OCI-LY7 (cell line): ENCODE data around the gene SLC25A33. TPM values are rescaled to one million over a fixed set of nuclear protein-coding genes. Genes with fewer than 3 reads are reported as not detected.

ENCODE experiments used
- BruUV-seq: library from RNA; stranded (reverse); fragments of 400-500 nt; replicated peaks from 2 replicates; lab custom pipeline; 2021; lab: Mats Ljungman, UMichigan
- CTCF ChIA-PET: fragments of 300-600 bp; sonication (Branson Sonifier 250); formaldehyde crosslinking; loops from one replicate; lab custom pipeline; 2022; ENCODE audit warnings: antibody characterized with exemption; ENCODE audit not compliant: unreplicated experiment; lab: Charles Lee
- POLR2A ChIA-PET: fragments of 300-600 bp; sonication (Branson Sonifier 250); formaldehyde crosslinking; loops from one replicate; lab custom pipeline; 2022; ENCODE audit warnings: antibody characterized with exemption; lab: Charles Lee
- DNase-seq: peaks from one replicate; pipeline ENCODE4 v3.0.0-alpha.2; 2015; ENCODE audit warnings: low spot score
- H2AFZ ChIP-seq: fragments of 200-600 bp; sonication (generic), shearing (Covaris generic); 2 replicates; pipeline ENCODE4 v1.6.1; 2014; ENCODE audit warnings: mild to moderate bottlenecking, antibody characterized with exemption, low read length, moderate library complexity
- H3K27ac ChIP-seq: fragments of 200-600 bp; sonication (generic); 2 replicates; pipeline ENCODE4 v1.5.1; 2014; ENCODE audit warnings: mixed run types, low read depth, mild to moderate bottlenecking, moderate library complexity, low read length, inconsistent platforms; ENCODE audit not compliant: poor library complexity, severe bottlenecking
- H3K36me3 ChIP-seq: fragments of 200-600 bp; sonication (generic); 2 replicates; pipeline ENCODE4 v1.6.1; 2014; ENCODE audit warnings: mild to moderate bottlenecking, antibody characterized with exemption, low read length, moderate library complexity, mixed read lengths; ENCODE audit not compliant: insufficient read depth
- H3K4me1 ChIP-seq: fragments of 200-600 bp; sonication (generic); 2 replicates; pipeline ENCODE4 v1.5.1; 2014; ENCODE audit warnings: mild to moderate bottlenecking, low read length; ENCODE audit not compliant: insufficient read depth, poor library complexity, severe bottlenecking
- H3K4me2 ChIP-seq: fragments of 200-600 bp; sonication (generic); 2 replicates; pipeline ENCODE4 v1.6.1; 2014; ENCODE audit warnings: mild to moderate bottlenecking, low read length
- H3K4me3 ChIP-seq: fragments of 200-600 bp; sonication (generic); 2 replicates; pipeline ENCODE4 v1.5.1; 2014; ENCODE audit warnings: mild to moderate bottlenecking, low read depth, low read length; ENCODE audit not compliant: poor library complexity, severe bottlenecking
- H3K79me2 ChIP-seq: fragments of 200-600 bp; sonication (generic); 2 replicates; pipeline ENCODE4 v1.6.1; 2016; ENCODE audit warnings: low read depth, mild to moderate bottlenecking, low read length, moderate library complexity, mixed read lengths; ENCODE audit not compliant: insufficient read depth
- H3K9me2 ChIP-seq: fragments of 200-600 bp; sonication (generic); 2 replicates; pipeline ENCODE4 v1.6.1; 2016; ENCODE audit warnings: mild to moderate bottlenecking, low read length, mixed read lengths; ENCODE audit not compliant: insufficient read depth
- H3K9me3 ChIP-seq: fragments of 200-600 bp; sonication (generic); 2 replicates; pipeline ENCODE4 v1.6.1; 2014; ENCODE audit warnings: mild to moderate bottlenecking, mixed run types, low read length, mixed read lengths
- H4K20me1 ChIP-seq: fragments of 200-600 bp; sonication (generic); 2 replicates; pipeline ENCODE4 v1.6.1; 2014; ENCODE audit warnings: mild to moderate bottlenecking, antibody characterized with exemption, low read length, moderate library complexity, mixed read lengths; ENCODE audit not compliant: insufficient read depth
- CTCF ChIP-seq: fragments of 200-600 bp; sonication (generic); conservative IDR thresholded peaks from 2 replicates; pipeline ENCODE4 v1.5.1; 2014; ENCODE audit warnings: mild to moderate bottlenecking, antibody characterized with exemption, low read length, moderate library complexity, mixed read lengths
- EZH2phosphoT487 ChIP-seq: fragments of 200-600 bp; sonication (generic); IDR thresholded peaks from 2 replicates; pipeline ENCODE4 v1.6.1; 2018; ENCODE audit warnings: low read depth, borderline replicate concordance, mild to moderate bottlenecking, mixed run types, antibody characterized with exemption, low read length, moderate library complexity, mixed read lengths
- intact Hi-C: fragments of 100-400 bp; cut with micrococcal nuclease; formaldehyde crosslinking; loops from one replicate; pipeline ENCODE4 v1.10.0; 2022; ENCODE audit not compliant: unreplicated experiment
- total RNA-seq, 2 experiments: library from RNA; depleted of rRNA in 1 of 2; stranded (reverse); fragments of >200 nt in 1 of 2; shearing (Covaris generic) in 1 of 2; gene quantifications; 2 replicates each; pipeline ENCODE4 v1.2.3, GENCODE V29; 2014 to 2022

Gene SLC25A33
- total RNA-seq, 2 experiments from 2014 or later, result 15.1 to 16.5 TPM

GRCh38 chr1:9606948-9607347, 67.7 kb downstream of the SLC25A33 start:
- no peak for DNase-seq
- no peaks in the 10 kb centered on the region for H3K9me3 ChIP-seq
- no peaks in the 10 kb centered on the region for H3K9me2 ChIP-seq
- no peaks in the 10 kb centered on the region for H3K79me2 ChIP-seq
- ChIA-PET POLR2A (interaction anchor here (0.9 kb wide), 1 partner anchor 252 kb away, joined by 3 read pairs; no protein-coding TSS in a partner anchor), CTCF (no interaction called here)
- peaks cover 16% of the 10 kb centered on the region; the same call in 1 of the 2 replicates for H3K36me3 ChIP-seq
- no peak overlapping the region for H3K4me3 ChIP-seq
- no peaks in the 10 kb centered on the region for H3K4me1 ChIP-seq
- no TSS peak for BruUV-seq
- H2AFZ ChIP-seq, result no peak overlapping the region
- H3K27ac ChIP-seq, result no peak overlapping the region
- intact Hi-C loops, result no loop called here
- H4K20me1 ChIP-seq, result no peaks in the 10 kb centered on the region
- TF ChIP-seq CTCF (no peak), EZH2phosphoT487 (no peak)
- no peak overlapping the region for H3K4me2 ChIP-seq

GRCh38 chr1:9607352-9607751, 68.1 kb downstream of the SLC25A33 start:
- no TSS peak for BruUV-seq

More at GRCh38 chr1:9607352-9607751, 68.1 kb downstream of the SLC25A33 start:
- DNase-seq, result no peak
- Histone ChIP-seq H3K4me3 (no peak overlapping the region), H3K9me2 (no peaks in the 10 kb centered on the region), H4K20me1 (no peaks in the 10 kb centered on the region), H3K36me3 (peaks cover 16% of the 10 kb centered on the region; the same call in 1 of the 2 replicates), H3K4me1 (no peaks in the 10 kb centered on the region), H3K79me2 (no peaks in the 10 kb centered on the region), H3K9me3 (no peaks in the 10 kb centered on the region), H2AFZ (no peak overlapping the region), H3K4me2 (no peak overlapping the region), H3K27ac (no peak overlapping the region)
- TF ChIP-seq EZH2phosphoT487 (no peak), CTCF (no peak)
- intact Hi-C loops, result no loop called here
- ChIA-PET POLR2A (interaction anchor here (0.9 kb wide), 1 partner anchor 252 kb away, joined by 3 read pairs; no protein-coding TSS in a partner anchor), CTCF (no interaction called here)
